NCI-H2227 (cell line): Measurements from ENCODE around the gene MYO1H.

Experiments
- DNase-seq: peaks from one replicate; lab custom pipeline; 2025; ENCODE audit not compliant: unreplicated experiment; lab: John Stamatoyannopoulos, UW

Gene MYO1H

GRCh38 chr12:109446869-109447268 is 99.2 kb downstream of the MYO1H start:
- no peak for DNase-seq

DNA sequence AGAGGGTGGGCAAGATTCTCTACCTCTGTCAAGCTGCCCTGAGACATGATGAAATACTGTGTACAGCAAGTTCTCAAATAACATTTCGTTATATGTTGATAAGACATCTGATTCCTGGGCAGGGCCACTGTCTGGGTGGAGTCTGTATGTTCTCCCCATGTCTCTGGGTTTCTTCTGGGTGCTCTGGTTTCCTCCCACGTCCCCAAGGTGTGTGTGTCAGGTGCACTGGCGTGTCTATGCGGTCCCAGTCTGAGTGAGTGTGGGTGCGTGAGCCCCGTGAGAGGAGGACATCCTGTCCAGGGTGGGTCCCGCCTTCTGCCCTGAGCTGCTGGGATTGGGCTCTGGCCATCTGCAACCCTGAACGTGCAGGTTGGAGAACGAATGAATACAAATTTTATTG is 99.8 kb downstream of the MYO1H start:
- DNase-seq = no peak

DNA sequence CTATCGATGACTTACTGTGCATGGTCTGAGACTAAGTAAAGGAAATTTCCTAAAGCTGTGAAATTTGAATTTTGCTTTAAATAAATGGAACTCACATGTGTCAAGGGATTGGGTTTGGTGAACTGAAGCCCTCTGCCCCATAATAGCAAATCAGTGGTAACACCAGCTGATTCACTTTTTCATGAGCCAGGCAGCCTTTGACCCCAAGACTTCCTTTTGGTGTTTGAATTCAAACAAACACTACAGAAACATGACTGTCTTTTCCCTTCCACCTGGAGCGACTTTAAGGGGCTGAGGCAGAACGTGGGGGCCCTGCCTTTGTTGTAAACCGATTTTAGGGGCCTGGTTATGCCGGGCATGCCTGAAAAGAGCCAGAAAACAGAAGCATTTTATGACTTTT is 100.6 kb downstream of the MYO1H start:
- no peak for DNase-seq

- DNase-seq = no peak
These were observed 101.1 kb downstream of the MYO1H start for GRCh38 chr12:109448707-109449390.

DNA sequence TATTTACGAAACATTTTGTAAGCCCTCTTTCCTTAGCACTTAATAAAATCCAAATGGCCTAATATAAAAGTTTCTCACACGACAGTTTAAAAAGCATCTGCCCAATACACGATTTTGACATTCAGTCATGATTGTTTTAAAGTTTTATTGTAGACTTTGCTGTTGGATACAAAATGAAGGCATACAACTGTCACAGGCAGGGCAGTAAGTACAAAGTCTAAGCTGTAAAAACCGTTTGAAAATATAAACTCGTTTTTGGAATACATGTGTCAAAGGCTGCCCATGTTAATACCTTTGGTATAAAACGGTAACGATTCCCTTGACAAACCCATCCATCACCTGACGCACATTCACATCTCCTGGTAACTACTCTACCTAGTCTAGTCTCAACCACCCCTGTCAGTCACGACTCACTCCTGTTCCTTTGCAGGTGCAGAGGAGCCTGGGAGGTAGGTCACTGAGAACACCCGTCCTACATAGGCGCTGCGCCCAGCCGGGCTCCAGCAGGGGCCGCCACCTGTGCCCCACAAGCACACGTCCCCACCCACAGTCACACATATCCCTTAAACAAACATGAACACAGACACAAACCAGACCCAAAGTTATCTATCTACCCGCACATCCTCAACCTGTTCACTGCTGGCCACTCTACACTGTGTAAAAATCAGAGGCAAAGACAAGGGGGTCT is 102.3 kb downstream of the MYO1H start:
- DNase-seq = no peak

DNA sequence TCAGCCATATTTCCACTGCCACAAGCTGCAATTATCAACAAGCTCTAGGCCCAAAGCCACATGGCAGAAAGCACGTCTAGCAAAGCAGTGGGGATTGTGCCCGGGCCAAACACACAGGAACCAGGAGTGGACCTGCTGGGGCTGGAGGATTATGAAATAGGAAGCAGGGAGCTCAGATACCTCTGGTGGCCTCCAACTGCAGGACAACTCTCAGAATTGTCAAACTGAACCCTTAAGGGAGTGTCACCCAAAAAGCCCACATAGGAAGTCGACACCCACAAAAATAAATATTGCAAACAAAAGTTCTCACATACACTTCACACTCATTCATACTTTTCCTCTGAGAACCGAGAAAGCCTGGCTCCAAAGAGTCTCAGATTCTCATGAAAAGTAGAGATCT is 103.3 kb downstream of the MYO1H start:
- DNase-seq = no peak

DNA sequence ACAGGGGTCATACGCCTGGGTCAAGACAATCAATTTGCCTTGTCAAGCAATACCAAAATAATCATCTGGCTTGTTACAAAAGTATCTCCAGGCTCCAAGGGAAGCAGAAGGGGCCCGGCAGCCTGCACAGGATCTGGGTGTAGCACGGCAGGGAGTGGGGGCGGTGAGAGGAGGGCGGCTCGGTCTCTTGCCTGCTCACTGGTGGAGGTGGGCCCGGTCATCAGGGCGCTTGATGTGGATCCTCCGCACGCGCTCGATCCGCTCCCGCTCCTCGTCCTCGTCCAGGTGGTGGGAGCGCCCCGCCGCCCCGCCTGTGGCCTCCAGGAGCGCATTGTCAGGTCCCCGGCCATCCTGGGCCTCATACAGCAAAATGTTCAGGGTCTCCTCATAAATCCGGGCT is 103.7 kb downstream of the MYO1H start:
- DNase-seq = no peak

GRCh38 chr12:109452489-109452888 is 104.8 kb downstream of the MYO1H start:
- DNase-seq = no peak

DNA sequence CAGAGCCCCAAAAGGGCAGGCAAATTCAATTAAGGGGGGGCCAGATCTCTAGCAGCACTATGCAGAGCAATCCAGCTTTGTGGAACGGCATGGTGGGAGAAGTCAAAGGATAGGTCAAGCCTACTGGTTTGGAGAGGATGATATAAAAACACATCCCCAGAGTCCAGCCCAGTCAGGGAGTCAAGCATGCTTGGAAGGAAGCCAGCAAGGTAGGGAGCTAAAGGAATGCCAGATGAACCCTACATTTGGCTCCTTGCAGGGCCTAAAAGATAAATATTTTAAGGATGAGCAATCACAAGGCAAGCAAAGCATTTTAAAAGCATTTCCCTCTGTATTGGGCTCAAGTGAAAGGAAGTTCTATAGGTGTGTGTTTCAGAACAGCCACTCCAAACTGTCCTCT is 108.0 kb downstream of the MYO1H start:
- no peak for DNase-seq

DNA sequence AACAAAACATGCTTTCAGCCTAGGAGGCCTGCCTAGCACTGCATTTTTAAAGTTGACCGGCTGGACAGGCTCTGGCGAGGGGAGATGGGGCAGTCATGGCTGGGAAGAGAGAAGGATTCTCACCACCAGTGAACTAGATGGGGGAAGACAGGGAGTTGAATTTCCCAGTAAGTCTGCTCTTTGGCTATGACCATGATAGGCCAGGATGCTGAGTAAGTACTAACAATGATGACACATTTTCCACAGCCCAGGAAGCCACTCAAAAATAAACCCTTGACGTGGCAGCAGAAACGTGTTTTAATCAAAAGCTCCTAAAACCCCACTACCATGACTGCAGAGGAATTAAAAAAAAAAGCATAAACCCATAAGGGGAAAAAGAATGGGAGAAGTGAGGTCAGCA is 110.4 kb downstream of the MYO1H start:
- no peak for DNase-seq

DNA sequence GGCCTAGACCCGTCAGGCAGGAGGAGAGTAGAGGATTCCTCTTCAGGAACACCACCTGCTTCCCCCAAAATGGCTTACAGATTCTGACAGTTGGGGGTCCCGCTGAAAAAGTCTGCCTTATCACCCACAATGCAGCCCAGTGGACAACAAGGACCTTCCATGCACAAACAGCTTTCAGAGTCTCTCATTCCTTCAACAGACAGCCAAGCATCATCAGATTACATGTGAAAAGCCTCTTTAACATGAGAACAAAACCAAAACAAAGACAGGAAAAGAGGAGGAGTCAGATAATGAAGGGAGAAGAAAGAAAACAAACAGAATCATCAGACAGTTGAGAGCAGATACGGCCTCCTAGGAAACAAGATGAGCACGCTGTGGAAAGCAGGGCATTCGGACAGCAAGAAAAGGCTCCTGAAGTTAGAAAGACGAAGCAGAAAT is 111.1 kb downstream of the MYO1H start:
- no peak for DNase-seq

- DNase-seq = no peak
These were observed 111.5 kb downstream of the MYO1H start for GRCh38 chr12:109459247-109459646.

DNA sequence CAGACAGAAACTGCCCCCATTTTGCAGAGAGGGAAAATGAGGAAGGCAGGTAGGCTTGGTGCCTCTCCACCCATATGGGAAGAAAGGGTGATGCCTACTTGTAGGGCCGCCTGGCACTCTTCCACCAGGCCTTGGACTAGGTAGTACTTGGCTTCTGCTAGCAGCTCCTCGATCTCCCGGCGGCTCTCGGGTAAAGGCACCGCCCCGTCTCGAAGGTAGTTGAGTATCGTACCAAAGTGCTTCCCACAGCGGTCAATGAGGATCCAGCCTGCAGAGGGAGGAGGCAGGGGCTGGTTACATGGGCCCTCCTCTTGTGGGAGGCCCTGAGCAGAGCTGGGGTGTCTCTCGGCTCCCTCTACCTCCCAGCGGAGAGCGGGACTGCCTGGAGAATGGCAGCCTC is 112.8 kb downstream of the MYO1H start:
- DNase-seq = no peak

DNA sequence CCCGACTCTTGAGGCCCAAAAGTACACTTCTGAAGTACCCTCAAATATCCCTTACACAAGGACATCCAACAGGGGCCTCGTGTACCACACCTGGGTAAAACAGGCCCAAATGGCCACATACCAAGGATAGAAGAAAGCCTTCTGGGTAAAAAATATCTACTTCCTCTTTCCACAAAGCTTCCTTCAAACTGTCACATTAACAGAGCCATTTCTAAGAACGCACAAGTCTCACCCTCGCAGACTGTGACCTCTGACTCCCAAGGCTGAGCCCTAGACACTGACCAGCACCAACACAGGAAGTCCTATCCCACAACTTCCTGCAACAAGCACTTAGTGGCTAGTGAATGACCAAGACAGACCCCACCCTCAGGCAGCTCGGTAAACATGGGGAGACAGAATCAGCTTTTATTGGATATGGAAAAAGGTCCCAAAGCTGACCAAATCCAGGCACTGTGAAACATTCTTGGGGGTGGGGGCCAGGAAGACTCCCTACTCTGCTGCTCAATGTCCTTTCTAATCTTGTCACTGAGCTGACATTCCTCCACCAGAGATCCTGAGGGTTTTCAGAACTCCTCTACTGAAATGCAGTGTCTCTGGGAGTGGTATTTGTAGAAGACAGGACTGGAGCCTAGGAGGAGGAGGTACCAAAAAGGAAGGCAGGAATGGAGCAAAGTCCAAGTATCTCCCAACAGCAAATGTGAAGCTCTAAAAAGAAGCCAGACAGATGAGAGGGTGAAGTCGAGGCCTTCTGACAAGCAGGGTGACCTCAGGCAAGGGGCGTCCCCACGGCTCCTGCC is 113.5 kb downstream of the MYO1H start:
- DNase-seq = no peak

DNA sequence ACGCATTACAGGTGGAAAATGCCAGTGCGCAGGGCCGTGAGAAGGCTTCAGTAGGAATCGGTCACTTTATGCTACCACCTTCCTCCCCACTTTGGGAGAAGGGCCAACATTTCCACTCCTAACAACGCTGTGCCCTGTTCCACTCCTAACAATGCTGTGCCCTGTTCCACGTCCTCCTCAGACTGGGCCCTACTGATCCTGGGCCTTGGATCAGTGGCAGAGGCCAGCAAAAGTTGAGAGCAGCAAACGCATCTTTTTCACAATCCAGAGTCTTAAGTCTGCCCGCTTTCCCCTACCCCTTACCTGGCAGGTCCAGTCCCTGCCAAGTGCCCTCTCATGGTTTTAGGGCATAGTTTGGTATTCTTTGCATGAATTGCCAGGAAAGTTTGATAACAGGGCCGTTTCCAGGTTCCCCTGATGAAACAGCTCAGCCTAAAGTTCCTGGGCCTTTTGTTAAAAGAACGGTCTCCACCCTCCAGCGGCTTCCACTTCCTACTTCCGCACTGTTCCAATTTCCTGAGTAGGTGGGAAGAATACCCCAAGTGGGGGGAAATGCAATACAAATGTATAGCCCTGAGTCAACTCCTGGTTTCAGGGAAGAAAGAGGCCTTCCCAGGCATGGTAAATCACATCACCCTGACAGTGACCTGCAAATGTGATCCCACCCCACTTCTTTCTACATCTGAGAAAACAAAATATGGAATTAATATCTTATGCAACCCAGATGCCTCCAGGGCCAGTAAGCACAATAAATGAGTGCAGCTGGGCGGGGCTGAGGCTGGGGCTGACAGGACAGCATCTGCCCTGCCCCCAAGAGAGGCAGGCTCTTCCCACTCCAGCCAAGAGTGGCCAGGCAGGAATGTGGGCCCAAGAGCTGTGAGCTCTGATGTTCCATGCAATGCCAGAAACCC is 114.4 kb downstream of the MYO1H start:
- peak; percentile 16 for DNase-seq

GRCh38 chr12:109462868-109463692 is 115.4 kb downstream of the MYO1H start:
- DNase-seq = peak; percentile 55

- no peak for DNase-seq
These were observed 116.1 kb downstream of the MYO1H start for GRCh38 chr12:109463756-109464155.

DNA sequence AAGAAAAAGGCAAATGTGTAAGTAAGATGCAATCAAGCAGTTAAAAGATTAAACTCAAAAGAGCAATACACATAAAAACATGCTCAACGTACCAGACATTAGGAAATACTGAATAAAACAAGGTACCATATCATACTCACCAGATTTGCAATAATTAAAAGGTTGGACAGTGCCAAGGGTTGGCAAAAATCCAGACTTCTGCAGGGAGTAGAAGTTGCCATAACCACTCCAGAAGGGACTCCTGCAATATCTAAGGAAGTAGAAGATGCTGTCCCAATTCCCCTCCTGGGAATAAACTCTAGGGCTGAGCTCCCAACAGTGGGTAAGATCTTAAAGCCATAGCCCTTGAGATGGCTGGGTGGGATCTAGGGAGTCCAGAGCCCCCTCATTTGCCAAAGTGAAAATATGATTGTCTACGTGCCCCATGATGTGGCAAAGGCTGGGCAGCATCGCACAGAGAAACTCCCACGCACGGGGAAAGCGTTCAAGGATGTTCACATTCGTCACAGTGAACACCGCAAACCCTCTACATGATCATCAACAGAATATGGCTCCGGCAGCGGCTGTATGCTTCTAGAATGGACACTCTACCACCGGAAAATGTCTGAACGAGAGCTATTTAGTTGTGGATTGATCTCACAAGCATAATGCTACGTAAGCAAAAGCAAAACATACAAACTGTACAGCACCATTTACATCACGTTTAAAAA is 117.1 kb downstream of the MYO1H start:
- DNase-seq = no peak

- DNase-seq = no peak
These were observed 118.6 kb downstream of the MYO1H start for GRCh38 chr12:109466305-109466704.
